Smooth muscle cell (in vitro differentiated cells): ENCODE results near the gene RBM22. TPM values are rescaled to one million over a fixed set of nuclear protein-coding genes. Genes with fewer than 3 reads are reported as not detected.

ENCODE experiments used
- DNase-seq: peaks from one replicate; lab custom pipeline; 2025; ENCODE audit not compliant: unreplicated experiment; lab: John Stamatoyannopoulos, UW
- H2AFZ ChIP-seq: fragments of 200-600 bp; sonication (generic); 2 replicates; pipeline ENCODE4 v1.6.0; 2016; ENCODE audit warnings: antibody characterized with exemption, low read depth, mild to moderate bottlenecking
- H3F3A ChIP-seq: fragments of 200-600 bp; sonication (generic); 2 replicates; pipeline ENCODE4 v1.6.0; 2017; ENCODE audit warnings: antibody characterized with exemption, low read depth
- H3K27ac ChIP-seq: fragments of 200-600 bp; sonication (generic); 2 replicates; pipeline ENCODE4 v1.5.1; 2016; ENCODE audit warnings: low read depth, mild to moderate bottlenecking
- H3K27me3 ChIP-seq: fragments of 200-600 bp; sonication (generic); 2 replicates; pipeline ENCODE4 v1.6.1; 2016; ENCODE audit warnings: low read depth, mild to moderate bottlenecking
- H3K36me3 ChIP-seq: fragments of 200-600 bp; sonication (generic); 2 replicates; pipeline ENCODE4 v1.5.1; 2016; ENCODE audit warnings: low read depth
- H3K4me1 ChIP-seq: fragments of 200-600 bp; sonication (generic); 2 replicates; pipeline ENCODE4 v1.5.1; 2016; ENCODE audit warnings: low read depth
- H3K4me2 ChIP-seq: fragments of 200-600 bp; sonication (generic); 2 replicates; pipeline ENCODE4 v1.6.0; 2016; ENCODE audit warnings: mild to moderate bottlenecking
- H3K4me3 ChIP-seq: fragments of 200-600 bp; sonication (generic); 2 replicates; pipeline ENCODE4 v1.5.1; 2016; ENCODE audit warnings: mild to moderate bottlenecking
- H3K79me2 ChIP-seq: fragments of 200-600 bp; sonication (generic); 2 replicates; pipeline ENCODE4 v1.6.0; 2016; ENCODE audit warnings: low read depth, mild to moderate bottlenecking
- H3K9ac ChIP-seq: fragments of 200-600 bp; sonication (generic); 2 replicates; pipeline ENCODE4 v1.6.0; 2016; ENCODE audit warnings: low read depth
- H3K9me3 ChIP-seq: fragments of 200-600 bp; sonication (generic); replicated peaks from 2 replicates; pipeline ENCODE4 v1.5.1; 2016; ENCODE audit warnings: low read depth
- H4K20me1 ChIP-seq: fragments of 200-600 bp; sonication (generic); 2 replicates; pipeline ENCODE4 v1.6.0; 2016; ENCODE audit warnings: low read depth
- CTCF ChIP-seq: fragments of 200-600 bp; sonication (generic); IDR thresholded peaks from 2 replicates; pipeline ENCODE4 v1.5.1; 2017; ENCODE audit warnings: borderline replicate concordance, mild to moderate bottlenecking, antibody characterized with exemption; ENCODE audit not compliant: insufficient read depth, poor library complexity, severe bottlenecking
- WGBS: methylation state at CpG from one replicate; pipeline ENCODE4 v1.1.7; 2016; ENCODE audit warnings: low lambda C conversion rate; 5-methylcytosine and 5-hydroxymethylcytosine counted together
- polyA plus RNA-seq: library from polyadenylated mRNA; unstranded; fragments of >200 nt; fragmentation: Nextera tagmentation; extraction: Ambion mirVana; gene quantifications from 2 replicates; pipeline ENCODE4 v1.2.1, GENCODE V29; 2016
- total RNA-seq: library from RNA; depleted of rRNA; stranded (reverse); fragments of >200 nt; gene quantifications from 2 replicates; pipeline ENCODE4 v1.2.3, GENCODE V29; 2014

RBM22 gene
- total and polyA plus RNA-seq, 2 experiments from 2014 or later: 48.6 to 64.0 TPM

- no peak overlapping the region for H3K9ac ChIP-seq
- H3K36me3 ChIP-seq: no peaks in the 10 kb centered on the region
- no peak for TF ChIP-seq CTCF
- 98% methylated on average over 38 of the region's 46 CpGs for WGBS
- peaks cover 33% of the 10 kb centered on the region for H3F3A ChIP-seq
- no peaks in the 10 kb centered on the region for H3K27me3 ChIP-seq
- H3K4me3 ChIP-seq: no peak overlapping the region
- no peak overlapping the region for H3K4me2 ChIP-seq
- H3K9me3 ChIP-seq: no peaks in the 10 kb centered on the region
- no peak overlapping the region for H2AFZ ChIP-seq
- H4K20me1 ChIP-seq: peaks cover 100% of the 10 kb centered on the region
- no peak overlapping the region for H3K27ac ChIP-seq
- no peak for DNase-seq
- H3K79me2 ChIP-seq: peaks cover 87% of the 10 kb centered on the region
- peaks cover 46% of the 10 kb centered on the region for H3K4me1 ChIP-seq
Measured at GRCh38 chr5:150649108-150650020, 51.5 kb downstream of the RBM22 start.

DNA sequence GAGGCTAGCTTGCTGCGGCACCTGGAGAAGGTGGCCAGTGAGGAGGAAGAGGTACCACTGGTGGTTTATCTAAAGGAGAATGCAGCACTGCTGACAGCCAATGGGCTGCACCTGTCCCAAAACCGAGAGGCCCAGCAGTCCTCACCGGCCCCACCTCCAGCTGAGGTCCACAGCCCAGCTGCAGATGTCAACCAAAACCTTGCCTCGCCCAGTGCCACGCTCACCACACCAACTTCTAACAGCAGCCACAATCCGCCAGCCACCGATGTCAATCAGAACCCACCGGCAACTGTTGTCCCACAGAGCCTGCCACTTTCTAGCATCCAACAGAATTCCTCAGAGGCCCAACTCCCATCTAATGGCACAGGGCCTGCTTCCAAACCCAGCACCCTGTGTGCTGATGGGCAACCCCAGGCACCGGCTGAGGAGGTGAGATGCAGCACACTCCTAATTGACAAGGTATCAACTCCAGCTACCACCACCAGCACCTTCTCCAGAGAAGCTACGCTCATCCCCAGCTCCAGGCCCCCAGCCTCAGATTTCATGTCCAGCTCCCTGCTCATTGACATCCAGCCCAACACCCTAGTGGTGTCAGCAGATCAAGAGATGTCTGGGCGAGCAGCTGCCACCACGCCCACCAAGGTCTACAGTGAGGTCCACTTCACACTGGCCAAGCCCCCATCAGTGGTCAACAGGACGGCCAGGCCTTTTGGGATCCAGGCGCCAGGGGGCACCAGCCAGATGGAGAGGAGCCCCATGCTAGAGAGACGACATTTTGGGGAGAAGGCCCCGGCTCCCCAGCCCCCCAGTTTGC is 52.4 kb downstream of the RBM22 start:
- Histone ChIP-seq H3K4me2 (no peak overlapping the region), H3K9me3 (no peaks in the 10 kb centered on the region), H3K27ac (peak overlapping the region; percentile 20), H3F3A (peaks cover 34% of the 10 kb centered on the region), H4K20me1 (peaks cover 100% of the 10 kb centered on the region), H3K36me3 (no peaks in the 10 kb centered on the region), H3K79me2 (peaks cover 89% of the 10 kb centered on the region), H3K9ac (no peak overlapping the region), H3K4me1 (peaks cover 53% of the 10 kb centered on the region), H2AFZ (no peak overlapping the region), H3K27me3 (no peaks in the 10 kb centered on the region), H3K4me3 (no peak overlapping the region)
- TF ChIP-seq CTCF: no peak
- DNase-seq: no peak
- WGBS: 97% methylated on average over 16 of the region's 16 CpGs

GRCh38 chr5:150647275-150648251 is 53.3 kb downstream of the RBM22 start:
- 85% methylated on average over 25 of the region's 25 CpGs for WGBS
- Histone ChIP-seq H3K36me3 (no peaks in the 10 kb centered on the region), H3K4me3 (no peak overlapping the region), H3K4me2 (no peak overlapping the region), H3K79me2 (peaks cover 88% of the 10 kb centered on the region), H3K27me3 (no peaks in the 10 kb centered on the region), H3K9me3 (no peaks in the 10 kb centered on the region), H3K4me1 (peaks cover 55% of the 10 kb centered on the region), H3K27ac (peak overlapping the region; percentile 20), H2AFZ (no peak overlapping the region), H3K9ac (no peak overlapping the region), H3F3A (peaks cover 34% of the 10 kb centered on the region), H4K20me1 (peaks cover 99% of the 10 kb centered on the region)
- no peak for DNase-seq
- no peak for TF ChIP-seq CTCF
